ENCODE data around the gene OR4P4. TPM values are rescaled to one million over a fixed set of nuclear protein-coding genes. Genes with fewer than 3 reads are reported as not detected.

OR4P4 gene
- total RNA-seq = not detected in 2 replicates

DNA sequence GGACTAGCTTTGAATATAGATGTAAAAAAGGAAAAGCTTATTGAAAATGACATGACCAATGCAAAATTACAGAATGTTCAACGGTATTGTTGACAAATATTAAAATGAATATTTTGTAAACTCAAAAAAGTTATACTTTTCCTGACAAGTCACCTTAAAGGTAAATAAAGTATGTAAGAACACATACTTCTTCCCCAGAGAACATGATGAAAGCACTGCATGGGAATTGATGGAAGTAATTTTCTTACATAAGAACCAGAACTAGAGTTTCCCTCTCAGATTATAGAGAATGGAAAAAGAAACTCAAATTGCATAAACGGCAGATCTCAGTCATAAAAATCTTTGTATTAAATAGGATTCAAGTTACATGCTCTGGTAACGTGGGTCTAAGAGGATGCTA is at the start of gene OR4P4:
Gene OR4P4, plus strand, starts transcription at position 301 of the 400 bp plus-strand sequence.

GRCh38 chr11:55607545-55607944 is 27.4 kb upstream of the OR4P4 start, which contains the start of gene OR4C11:
Gene OR4C11, minus strand, starts transcription at chr11:55607645. Its CDS starts 3,272 bp downstream, at chr11:55604373.

GRCh38 chr11:55648027-55648426 is 13.1 kb downstream of the OR4P4 start, which contains the start of gene OR4S2:
Gene OR4S2, plus strand, starts transcription at chr11:55648327. Its CDS starts 2,577 bp downstream, at chr11:55650904.

DNA sequence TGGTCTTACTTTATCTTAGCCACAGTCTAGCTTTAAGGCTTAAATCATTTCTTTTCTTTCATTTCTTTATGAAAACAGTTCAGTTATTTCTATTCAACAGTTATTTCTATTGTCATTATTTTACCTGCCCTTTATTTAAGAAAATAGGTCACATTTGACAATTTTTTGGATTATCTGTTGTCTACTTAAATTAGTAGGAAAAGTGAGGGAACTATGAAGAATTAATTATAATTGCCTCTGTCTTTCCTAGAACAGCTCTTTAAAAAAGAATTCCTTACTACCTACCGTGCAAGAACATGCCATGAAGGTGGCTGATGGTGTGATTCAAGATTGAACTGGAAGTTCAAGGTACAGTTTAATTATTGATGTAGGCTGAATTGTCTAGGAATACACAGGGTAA is 27.0 kb downstream of the OR4P4 start, which contains the start of gene OR4C6:
Gene OR4C6, plus strand, starts transcription at position 301 of the 400 bp plus-strand sequence. CDS start 2,966 bp downstream, outside the sequence.

Other genes starting within 250 kb of the OR4P4 start
- not detected in 2 replicates for gene OR4C15, start 80.6 kb upstream of the OR4P4 start, total RNA-seq
- not detected in 2 replicates for gene OR4C16, start 63.0 kb upstream of the OR4P4 start, total RNA-seq
- not detected in 2 replicates for gene OR4C11, start 27.5 kb upstream of the OR4P4 start, total RNA-seq
- gene OR4S2, start 13.2 kb downstream of the OR4P4 start, total RNA-seq = not detected in 2 replicates
- not detected in 2 replicates for gene OR4C6, start 27.1 kb downstream of the OR4P4 start, total RNA-seq
- not detected in 2 replicates for gene OR5D13, start 138.3 kb downstream of the OR4P4 start, total RNA-seq
- not detected in 2 replicates for gene OR5D14, start 160.4 kb downstream of the OR4P4 start, total RNA-seq
- gene OR5L1, start 176.3 kb downstream of the OR4P4 start, total RNA-seq = not detected in 2 replicates
- gene OR5D18, start 184.5 kb downstream of the OR4P4 start, total RNA-seq = not detected in 2 replicates
- not detected in 2 replicates for gene OR5L2, start 192.1 kb downstream of the OR4P4 start, total RNA-seq
- not detected in 2 replicates for gene OR5D16, start 203.6 kb downstream of the OR4P4 start, total RNA-seq
- gene TRIM51, start 248.2 kb downstream of the OR4P4 start, total RNA-seq = not detected in 2 replicates